Brain microvascular endothelial cell (primary cell): ENCODE results near the gene MYO1A.

ENCODE experiments used
- DNase-seq: peaks from one replicate; pipeline ENCODE4 v3.0.0-alpha.2; 2020
- H3K27ac ChIP-seq: fragments of 250-450 bp; sonication (Bioruptor Pico); 2 replicates; pipeline ENCODE4 v1.5.1; 2020; ENCODE audit warnings: mild to moderate bottlenecking, moderate library complexity
- H3K27me3 ChIP-seq: fragments of 250-450 bp; sonication (Bioruptor Pico); replicated peaks from 2 replicates; pipeline ENCODE4 v1.5.1; 2020; ENCODE audit warnings: mild to moderate bottlenecking
- H3K36me3 ChIP-seq: fragments of 250-450 bp; sonication (Bioruptor Pico); replicated peaks from 2 replicates; pipeline ENCODE4 v1.5.1; 2020; ENCODE audit warnings: mild to moderate bottlenecking
- H3K4me3 ChIP-seq: 2 replicates; pipeline ENCODE4 v1.5.1; 2011; ENCODE audit warnings: low read depth, mild to moderate bottlenecking, control low read depth, low read length, moderate library complexity
- in situ Hi-C: cut with HindIII; loops from 2 replicates; pipeline ENCODE4 v1.10.0; 2017; ENCODE audit warnings: low sequenced_read_pairs, low pct_ligation_motif_present
- TF ChIP-seq, protein P1 (sequence below): IDR thresholded peaks from 2 replicates; pipeline ENCODE4 v1.5.1; 2011; ENCODE audit warnings: low read depth, mild to moderate bottlenecking, moderate library complexity, low read length, control low read depth, inconsistent platforms; ENCODE audit errors: missing control alignments

MYO1A gene

DNA sequence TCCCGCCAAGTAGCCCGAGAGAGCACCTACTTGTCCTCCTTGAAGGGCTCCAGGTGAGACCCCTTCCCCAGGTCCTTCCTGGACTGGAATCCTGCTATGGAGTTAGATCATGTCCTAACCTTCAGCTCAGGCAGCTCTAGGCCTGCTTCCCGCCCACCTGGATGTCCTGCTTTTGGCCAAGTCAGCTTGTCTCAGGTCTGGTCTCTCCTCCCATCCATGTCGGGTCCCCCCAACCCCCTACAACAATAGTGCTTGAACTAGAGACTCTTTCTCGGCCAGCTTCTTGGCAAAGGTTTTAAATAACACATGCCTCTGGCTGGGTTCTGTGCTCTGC, 42.6 kb upstream of the MYO1A start:
- peak overlapping the region; percentile 12 for H3K4me3 ChIP-seq
- TF ChIP-seq, protein P1, sequence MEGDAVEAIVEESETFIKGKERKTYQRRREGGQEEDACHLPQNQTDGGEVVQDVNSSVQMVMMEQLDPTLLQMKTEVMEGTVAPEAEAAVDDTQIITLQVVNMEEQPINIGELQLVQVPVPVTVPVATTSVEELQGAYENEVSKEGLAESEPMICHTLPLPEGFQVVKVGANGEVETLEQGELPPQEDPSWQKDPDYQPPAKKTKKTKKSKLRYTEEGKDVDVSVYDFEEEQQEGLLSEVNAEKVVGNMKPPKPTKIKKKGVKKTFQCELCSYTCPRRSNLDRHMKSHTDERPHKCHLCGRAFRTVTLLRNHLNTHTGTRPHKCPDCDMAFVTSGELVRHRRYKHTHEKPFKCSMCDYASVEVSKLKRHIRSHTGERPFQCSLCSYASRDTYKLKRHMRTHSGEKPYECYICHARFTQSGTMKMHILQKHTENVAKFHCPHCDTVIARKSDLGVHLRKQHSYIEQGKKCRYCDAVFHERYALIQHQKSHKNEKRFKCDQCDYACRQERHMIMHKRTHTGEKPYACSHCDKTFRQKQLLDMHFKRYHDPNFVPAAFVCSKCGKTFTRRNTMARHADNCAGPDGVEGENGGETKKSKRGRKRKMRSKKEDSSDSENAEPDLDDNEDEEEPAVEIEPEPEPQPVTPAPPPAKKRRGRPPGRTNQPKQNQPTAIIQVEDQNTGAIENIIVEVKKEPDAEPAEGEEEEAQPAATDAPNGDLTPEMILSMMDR, result no peak

GRCh38 chr12:57091638-57092528, 42.0 kb upstream of the MYO1A start:
- in situ Hi-C loops, result no loop called here

More for the DNA sequence above, 42.6 kb upstream of the MYO1A start:
- in situ Hi-C loops, result no loop called here
- DNase-seq, result no peak
- H3K27me3 ChIP-seq, result no peaks in the 10 kb centered on the region
- H3K36me3 ChIP-seq, result peaks cover 59% of the 10 kb centered on the region
- H3K27ac ChIP-seq, result no peak overlapping the region

GRCh38 chr12:57090924-57091637, 41.2 kb upstream of the MYO1A start:
- no peaks in the 10 kb centered on the region for H3K27me3 ChIP-seq
- H3K4me3 ChIP-seq, result peak overlapping the region; percentile 96
- TF ChIP-seq, protein P1, result peak; percentile 39
- DNase-seq, result no peak
- H3K36me3 ChIP-seq, result peaks cover 48% of the 10 kb centered on the region
- no peak overlapping the region for H3K27ac ChIP-seq
- in situ Hi-C loops, result no loop called here

More at GRCh38 chr12:57091638-57092528, 42.0 kb upstream of the MYO1A start:
- no peak for DNase-seq
- peaks cover 56% of the 10 kb centered on the region for H3K36me3 ChIP-seq
- H3K27ac ChIP-seq, result no peak overlapping the region
- H3K27me3 ChIP-seq, result no peaks in the 10 kb centered on the region
- TF ChIP-seq, protein P1, result no peak
- peak overlapping the region; percentile 20 for H3K4me3 ChIP-seq

DNA sequence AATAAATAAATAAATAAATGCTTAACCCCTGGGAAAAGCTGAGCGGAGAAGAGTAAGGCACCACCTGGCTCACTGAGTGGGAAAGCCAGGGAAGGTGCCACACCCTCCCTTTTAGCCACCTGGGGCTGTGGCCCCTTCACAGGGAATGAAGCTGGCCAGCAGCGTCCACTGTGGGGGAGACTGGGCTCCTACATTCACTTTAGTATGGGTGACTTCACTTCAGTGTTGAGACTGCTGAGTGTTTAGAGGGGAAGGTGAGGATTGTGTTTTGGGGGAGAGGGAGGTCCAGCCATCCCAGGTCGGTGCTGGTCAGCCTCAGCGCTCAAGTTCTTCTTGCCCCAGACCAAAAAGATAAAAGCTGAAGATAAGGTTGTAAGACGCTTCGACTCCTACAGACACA, 40.6 kb upstream of the MYO1A start:
- TF ChIP-seq, protein P1, result no peak
- in situ Hi-C loops, result no loop called here
- DNase-seq, result no peak
- Histone ChIP-seq H3K36me3 (peaks cover 44% of the 10 kb centered on the region), H3K4me3 (peak overlapping the region; percentile 96), H3K27me3 (no peaks in the 10 kb centered on the region), H3K27ac (peak overlapping the region; percentile 84)

DNA sequence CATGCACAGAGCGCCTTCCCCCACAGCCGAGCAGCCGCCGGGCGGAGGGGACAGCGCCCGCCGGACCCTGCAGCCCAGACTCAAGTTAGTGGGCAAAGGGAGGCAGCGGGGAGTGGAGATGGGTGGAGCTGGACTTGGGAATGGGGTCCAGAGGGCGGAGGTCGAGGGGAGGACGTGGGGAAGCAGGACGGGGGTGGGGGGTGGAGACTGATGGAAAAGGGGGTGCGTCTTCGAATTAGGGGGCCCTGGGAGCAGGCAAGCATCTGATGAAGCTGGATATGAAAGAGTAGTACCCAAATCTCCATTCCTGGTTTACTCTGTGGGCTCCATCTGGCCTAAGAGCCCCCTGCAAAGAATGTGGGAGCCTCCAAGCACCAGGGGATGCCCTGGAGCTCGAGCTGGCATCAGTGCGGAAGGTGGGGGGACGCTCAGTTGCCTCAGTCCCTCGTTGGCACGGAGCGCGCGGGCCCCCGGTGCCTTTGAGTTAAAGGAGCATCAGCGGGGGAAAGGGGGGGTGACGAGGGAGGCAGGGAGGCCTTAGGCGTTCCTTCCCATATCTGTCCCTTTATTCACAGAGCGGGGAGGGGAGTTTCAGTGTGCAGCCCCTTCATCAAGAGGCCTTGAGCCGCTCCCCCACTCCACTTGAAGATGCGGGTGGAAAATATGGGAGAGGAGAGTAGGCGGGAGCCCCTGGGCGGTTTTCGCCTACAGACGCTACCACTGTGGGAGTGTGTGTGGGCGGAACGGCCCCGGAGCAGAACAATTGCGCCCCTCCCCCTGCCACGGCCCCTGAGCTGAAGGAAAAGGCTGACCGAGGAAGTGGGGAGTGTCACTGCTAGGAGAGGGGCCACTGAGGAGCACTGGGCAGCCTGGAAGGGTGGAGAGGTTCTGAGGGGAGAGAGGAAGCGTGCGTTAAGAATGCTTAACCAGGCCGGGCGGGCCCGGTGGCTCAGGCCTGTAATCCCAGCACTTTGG, 39.6 kb upstream of the MYO1A start:
- TF ChIP-seq, protein P1, result no peak
- H3K36me3 ChIP-seq, result peaks cover 34% of the 10 kb centered on the region
- peak overlapping the region; percentile 84 for H3K27ac ChIP-seq
- DNase-seq, result peak; percentile 47
- H3K27me3 ChIP-seq, result no peaks in the 10 kb centered on the region
- in situ Hi-C loops, result no loop called here
- peak overlapping the region; percentile 96 for H3K4me3 ChIP-seq
